ENCODE data around the gene CFAP90.

CFAP90 gene

DNA sequence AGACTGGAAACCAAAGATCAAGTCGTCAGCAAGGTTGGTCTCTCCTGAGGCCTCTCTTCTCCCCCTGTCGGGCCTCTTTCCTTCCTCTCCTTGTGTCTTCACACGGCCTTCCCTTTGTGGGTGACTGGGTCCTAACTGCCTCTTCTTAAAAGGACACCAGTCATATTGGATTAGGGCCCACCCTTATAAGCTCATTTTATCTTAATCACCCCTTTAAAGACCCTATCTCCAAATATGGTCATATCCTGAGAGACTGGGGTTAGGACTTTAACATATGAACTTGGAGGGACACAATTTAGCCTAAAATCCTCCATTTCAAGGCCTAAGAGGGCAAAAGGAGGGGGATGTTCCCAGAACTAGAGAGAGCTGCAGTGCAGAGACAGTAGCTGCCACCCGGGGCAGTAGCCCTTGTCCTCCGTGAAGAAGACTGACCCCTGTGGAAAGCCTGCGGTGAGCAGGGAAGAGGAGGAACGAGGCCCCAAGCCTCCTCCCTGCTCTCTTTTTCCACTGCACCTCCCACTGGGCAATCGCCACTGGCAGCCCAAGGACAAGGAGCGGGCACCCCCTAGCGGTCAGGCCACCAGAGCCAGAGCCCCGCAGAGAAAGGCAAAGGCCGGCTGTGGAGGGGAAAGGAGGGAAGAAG, 34.9 kb downstream of the CFAP90 start:
- DNase-seq, result peak; percentile 80

DNA sequence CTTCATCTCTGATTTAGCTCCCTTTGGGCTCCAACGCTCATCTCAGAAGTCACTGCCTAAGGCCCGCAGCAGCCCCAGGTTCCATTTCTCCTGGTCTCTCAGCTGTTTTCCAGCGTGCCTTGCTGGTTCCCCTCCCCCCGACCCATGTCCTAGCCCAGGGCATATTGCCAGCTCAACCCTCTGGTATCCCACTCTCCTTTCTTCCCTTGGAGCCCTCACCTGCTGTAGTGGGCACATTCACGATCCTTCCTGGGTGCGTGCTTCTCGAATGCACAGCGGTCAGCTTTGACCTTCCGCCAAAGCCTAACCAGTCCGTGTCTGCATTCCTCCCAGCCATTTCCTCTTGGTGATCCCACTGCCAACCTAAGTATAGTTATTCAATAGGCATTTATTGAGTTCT, 36.1 kb downstream of the CFAP90 start:
- no peak for DNase-seq

DNA sequence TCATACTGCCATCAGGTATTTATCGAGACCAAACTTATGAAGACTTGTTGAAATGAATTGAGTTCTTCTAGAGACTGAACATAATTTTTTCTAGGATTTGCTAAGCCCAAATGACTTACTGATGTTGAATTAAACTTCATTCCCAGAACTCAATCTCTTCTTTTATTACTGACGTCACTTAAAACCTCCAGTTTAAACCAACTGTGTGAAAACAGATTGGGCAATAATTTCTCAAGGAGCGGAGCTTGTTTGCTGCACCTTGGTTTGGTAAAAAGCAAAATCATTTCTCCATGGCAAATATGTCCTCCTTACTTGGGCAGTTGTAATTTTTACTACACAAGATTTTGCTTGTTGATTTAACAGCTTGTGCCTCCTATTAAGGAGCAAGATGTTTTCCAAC, 37.4 kb downstream of the CFAP90 start:
- no peak for DNase-seq

DNA sequence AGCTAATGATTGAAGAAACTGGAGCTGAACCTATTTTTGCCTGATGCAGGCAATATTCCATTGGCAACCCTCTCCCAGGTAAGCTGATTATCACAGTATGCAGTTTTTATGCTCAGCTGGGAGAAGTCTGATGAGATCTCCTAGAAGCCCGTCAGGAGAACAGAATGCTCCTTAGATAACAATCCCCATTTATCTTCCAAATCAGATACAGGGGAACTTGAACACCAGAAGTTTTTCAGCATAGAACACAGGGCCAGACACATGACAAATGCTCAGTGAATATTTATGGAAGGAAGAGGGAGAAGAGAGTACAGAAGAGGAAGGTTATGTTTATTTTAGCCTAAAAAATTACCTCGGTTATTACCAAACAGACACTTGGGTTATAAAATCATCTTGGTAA, 37.9 kb downstream of the CFAP90 start:
- no peak for DNase-seq

DNA sequence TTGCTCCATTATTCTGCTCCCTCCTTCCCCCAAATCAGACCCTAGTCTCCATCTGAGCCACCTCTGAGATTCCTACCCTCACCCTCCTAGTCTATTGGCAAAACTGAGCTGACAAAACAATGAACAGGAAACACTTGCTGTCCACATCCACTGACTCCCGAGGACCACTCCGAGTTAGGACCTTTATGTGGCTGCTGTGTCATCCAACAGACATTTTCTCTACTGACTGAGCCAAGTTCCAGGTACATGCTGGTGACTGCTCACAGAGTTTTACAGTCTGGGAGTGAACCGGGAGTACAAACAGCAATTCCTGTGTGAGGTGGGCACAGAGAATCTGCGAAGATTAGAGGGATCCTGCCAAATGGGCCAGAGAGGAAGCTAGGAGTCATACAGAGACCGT, 39.2 kb downstream of the CFAP90 start:
- no peak for DNase-seq

DNA sequence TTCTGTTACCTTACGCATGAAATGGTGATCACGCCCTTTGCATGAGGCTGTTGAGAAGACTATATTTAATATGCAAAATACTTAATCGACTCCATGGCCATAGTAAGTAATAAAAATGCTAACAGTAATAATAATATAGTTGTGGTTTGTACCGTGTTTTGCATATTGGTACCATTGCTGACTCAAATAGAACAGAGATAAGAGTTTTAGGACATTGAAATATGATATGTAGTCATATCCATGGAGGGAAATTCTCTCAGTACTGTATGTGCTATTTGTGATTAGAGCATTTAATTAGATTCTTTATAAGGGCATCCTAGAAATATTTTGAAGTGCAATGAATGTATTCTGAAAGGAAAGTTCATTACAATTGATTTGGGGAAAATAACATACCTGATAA, 41.9 kb downstream of the CFAP90 start:
- no peak for DNase-seq

DNA sequence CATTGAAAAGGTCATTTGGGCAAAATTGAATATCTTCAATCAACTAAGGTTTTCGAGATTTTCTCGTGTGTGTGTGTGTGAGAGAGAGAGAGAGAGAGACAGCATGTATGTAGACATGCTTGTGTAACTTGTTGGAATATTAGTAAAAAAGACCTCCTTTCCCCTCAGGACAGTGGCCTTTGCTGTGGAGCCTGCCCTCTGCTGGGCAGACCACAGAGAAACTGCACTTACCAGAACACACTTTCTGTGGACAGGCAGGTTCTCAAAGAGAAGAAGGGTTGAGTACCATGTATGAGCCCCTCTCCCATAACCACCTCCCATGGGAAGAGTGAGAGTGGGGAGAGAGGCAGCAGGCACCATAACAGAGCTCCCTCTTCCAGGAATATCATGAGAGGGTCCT, 45.6 kb downstream of the CFAP90 start:
- DNase-seq, result no peak

DNA sequence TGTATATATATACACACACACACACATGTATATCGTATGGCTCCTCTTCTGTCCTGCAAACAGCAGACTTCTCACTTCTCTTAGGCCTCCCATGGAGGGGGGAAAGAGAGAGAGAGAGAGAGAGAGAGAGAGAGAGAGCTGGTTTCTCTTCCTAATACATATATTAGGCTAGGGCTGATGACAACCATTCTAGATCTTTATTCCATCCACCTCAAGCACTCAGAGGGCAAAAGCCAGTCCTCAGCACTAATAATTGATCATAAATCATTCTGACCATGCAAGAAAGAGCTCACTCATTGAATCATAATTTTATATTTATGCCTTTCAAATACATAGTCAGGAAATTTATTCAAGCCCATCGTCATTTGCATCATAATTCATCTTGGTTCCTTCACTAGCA, 47.0 kb downstream of the CFAP90 start:
- DNase-seq, result no peak

DNA sequence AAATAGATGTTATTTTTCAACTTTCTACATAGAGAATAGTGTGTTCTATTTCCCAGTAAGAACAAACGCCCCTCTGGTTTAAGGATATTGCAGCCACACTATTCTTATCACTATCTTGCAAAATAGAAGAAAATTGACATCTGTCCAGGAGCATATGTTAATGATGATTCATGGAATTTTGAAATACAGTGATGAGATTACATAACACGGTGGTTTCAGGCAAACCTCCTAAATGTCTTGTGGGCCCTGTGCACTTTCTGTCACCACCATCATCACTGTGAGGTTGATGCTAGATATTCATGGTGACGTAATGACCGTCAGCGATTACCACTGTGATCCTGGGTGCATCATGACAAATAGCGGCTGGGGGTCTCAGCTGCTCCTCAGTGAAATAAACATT, 48.1 kb downstream of the CFAP90 start:
- DNase-seq, result no peak

DNA sequence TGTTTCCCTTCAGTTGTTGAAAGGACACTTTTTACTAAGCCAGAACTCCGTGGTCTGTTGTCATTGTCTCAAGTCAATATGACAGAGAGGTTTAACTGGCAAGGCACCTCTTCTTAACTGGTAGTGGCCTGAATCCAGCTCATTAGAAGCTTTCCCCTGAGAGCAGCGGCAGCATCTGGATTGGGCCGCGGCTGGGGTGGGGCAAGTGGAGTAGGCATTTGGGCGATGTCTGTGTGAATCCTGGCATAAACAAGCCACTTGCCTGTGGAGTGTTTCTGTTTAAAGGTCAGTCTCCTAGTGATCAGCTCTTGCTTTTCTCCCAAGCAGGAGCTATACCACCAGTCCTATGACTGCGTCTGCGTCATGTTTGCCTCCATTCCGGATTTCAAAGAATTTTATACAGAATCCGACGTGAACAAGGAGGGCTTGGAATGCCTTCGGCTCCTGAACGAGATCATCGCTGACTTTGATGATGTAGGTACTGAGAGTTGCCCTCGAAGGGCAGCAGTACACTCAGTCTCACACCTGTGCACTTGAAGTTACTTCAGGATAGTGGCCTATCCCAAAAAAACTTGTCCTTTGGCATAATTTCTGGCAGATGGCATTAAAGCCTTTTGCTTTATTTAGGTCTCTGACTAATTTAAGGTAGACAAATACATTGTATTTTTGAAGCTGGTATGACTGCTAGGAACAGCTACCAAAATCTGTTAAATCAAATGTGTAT, 48.9 kb downstream of the CFAP90 start:
- no peak for DNase-seq

DNA sequence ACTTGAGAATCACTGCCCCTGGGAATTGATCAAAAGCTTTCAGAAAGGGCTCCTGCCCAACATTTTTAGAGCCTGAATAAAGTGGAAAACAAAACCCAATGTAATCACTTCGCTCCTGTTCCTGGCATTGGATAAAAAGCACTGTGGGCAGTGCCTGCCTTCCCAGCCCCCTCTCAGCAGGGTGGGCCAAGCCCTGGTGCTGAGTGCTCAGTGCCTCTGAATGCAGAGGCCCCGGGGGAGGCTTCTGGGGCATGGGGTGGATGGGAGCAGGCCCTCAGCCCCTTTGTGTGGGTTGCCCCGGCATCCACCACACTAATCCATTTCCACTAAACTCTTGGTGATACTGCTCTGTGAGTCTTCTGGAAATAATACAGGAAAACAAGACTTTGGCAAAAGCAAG, 55.6 kb downstream of the CFAP90 start:
- no peak for DNase-seq

DNA sequence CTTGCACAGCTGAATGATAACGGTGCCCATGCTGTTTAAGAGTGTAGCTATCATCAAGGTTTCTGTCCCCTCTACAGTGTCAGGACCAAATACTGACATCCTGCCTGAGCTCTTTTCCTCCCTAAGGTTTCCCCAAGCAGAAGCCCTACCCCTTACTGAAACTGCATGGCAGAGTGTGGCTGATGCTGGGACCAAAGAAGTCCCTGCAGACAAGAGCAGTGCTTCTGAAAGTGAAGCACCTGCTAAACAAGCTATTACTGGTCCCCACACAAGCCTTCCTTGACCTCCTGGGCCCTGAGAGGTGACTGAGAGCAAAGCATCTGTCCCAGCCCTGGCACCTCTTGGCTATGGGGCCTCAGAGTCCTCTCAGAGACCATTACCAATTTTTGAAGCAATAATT, 56.1 kb downstream of the CFAP90 start:
- no peak for DNase-seq

DNA sequence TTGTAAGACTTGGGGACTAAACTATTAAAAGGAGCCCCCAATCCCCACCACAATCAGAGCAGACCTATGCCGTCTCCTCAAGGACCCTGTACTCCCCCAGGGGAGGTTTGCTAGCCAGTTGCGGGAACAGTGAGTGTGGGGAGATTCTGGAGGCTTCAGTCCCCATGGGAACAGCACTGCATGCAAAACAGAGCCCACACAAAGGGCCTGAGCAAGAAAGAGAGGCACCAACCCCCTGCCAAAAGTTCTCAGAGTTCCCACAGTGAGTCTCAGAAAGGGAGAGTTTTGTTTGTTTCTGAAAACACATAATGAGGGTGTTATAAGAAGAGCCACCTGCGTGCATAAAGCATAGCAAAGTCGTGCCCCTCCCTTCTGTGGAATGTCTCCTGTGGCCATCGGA, 56.6 kb downstream of the CFAP90 start:
- DNase-seq, result no peak

DNA sequence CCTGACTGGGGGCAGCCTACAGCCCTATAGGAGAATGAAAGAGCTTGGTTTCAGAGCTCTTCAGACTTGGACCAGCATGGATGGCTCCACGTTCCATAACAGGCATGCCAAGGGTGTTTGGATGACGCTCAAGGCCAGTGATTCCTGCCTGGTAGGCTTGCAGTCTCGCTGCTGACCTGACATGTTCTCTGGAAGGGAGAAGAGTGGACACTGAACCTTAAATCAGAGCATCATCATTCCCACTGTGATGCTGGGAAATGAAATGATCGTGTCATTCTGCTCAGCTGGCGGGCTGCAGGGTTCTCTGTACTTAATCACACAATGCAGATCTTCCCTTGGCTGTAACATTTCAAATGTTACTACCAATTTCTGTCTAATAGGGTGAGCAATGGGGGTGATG, 57.0 kb downstream of the CFAP90 start:
- DNase-seq, result no peak

DNA sequence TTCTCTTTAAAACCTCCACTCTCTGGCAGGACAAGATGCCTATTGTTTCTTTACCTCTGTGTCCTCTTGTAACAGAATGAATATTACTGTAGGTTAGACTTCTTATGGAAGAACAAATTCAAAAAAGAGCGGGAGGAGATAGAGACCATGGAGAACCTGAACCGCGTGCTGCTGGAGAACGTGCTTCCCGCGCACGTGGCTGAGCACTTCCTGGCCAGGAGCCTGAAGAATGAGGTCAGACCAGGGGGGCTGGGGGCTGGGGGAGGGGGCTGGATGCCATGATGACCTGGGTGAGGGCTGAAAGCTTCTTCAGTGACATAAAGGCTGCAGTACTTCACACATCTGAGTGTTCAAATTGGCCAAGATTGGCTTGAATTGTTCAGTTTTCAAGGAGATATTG, 61.4 kb downstream of the CFAP90 start:
- no peak for DNase-seq

DNA sequence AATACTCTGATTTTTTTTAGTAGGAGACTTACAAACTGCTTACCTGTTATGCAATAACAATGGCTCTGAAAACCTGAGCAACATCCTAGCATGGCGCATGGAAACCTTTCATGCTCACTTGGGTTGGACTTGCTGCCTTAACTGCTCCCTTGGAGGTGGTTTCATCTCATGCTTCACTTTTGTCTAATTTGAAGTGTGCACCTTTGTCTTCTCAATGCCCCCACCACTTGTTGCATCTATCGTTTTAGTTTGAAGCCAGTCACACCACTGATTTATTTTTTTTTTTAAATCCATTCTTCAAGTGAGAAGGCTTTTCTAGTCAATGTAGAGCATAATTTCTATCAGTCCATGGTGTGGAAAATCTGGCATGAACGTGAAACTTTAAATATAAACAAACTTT, 63.2 kb downstream of the CFAP90 start:
- no peak for DNase-seq

DNA sequence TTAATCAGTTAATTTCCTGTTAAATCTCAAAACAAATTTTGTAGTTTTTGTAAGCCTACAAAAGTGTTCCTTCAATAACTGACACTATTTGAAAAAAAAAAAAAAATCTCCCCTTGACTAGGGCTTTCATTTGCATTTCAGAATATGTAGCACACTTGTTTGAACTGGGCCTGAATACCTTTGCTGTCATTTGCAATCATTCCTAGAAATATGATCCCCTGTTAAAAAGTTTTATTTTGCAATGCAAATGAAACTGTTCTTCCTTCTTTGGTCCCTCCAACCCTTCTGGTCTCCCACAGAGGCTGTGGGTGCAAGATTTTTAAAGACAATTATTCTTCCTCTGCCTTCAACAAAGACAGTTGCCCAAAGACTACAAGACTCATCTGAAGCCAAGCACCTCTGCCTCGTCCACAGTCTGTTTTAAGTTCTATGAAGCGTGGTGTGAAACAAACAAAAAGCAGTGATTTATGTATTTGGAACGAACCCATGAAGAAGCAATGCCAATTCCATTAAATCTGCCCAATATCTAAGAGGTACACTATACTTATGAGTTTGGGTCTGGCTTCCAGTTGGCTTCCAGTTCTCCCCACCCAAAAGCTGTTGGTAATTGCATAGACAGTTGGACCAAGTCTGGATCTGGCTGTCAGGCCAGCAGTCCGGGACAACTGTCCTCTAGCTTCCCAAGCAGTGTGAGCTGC, 66.1 kb downstream of the CFAP90 start:
- DNase-seq, result no peak

DNA sequence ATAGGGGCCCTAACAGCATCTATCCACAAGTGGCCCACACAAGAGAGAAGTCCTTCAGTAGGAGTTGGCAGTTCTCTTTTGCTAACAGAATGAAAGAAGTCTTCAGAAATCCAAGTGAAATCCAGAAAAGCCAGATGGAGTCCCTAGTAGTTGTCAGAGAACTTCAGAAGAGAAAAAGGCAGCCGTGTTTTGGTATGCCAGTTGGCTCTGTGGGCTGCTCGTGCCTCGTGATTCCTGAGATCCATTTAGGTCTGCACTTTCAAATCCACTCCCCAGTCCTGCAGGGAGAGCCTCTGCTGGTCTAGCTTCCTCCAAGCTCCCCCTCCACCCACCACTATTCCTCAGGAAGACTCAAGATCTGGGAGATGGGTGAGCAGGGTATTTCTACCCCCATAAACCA, 69.0 kb downstream of the CFAP90 start:
- DNase-seq, result no peak
